SK-MEL-5 (cell line): ENCODE data around the gene STEAP1B. TPM values are rescaled to one million over a fixed set of nuclear protein-coding genes. Genes with fewer than 3 reads are reported as not detected.

ENCODE experiments used
- DNase-seq: peaks from one replicate; pipeline ENCODE4 v3.0.0-alpha.2; 2016; ENCODE audit warnings: low read depth, low spot score
- in situ Hi-C: cut with HindIII; loops from 2 replicates; pipeline ENCODE4 v1.10.0; 2016; ENCODE audit warnings: low sequenced_read_pairs, high pct_unique_total_duplicates, low pct_unique_long_range_greater_than_20kb
- total RNA-seq: library from RNA; depleted of rRNA; stranded (reverse); fragments of >200 nt; shearing (Covaris generic); gene quantifications from 2 replicates; pipeline ENCODE4 v1.2.3, GENCODE V29; 2014; rRNA removed

Gene STEAP1B
- total RNA-seq, 1 experiment from 2014 or later = 61.7 TPM

DNA sequence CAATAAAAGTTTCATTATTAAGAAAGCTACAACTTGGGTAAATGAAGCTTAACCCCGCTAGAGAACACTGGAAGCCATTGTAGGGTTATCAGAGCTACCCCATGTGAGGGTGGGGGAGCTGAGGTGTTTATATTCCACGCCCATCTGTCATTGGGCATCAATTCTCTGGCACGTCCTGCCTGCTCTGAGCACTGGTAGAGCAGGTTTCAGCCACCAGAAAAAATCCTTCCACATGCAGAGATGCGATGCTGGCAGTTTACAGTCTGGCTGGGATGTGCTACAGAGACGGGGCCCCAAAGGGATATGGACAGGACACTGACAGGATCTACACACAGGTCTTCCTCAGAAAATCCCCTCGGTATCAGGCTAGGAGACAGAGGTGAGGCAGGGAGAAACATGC, 127.1 kb downstream of the STEAP1B start:
- DNase-seq = no peak
- in situ Hi-C loops = no loop called here

GRCh38 chr7:22371878-22372277, 128.1 kb downstream of the STEAP1B start:
- in situ Hi-C loops = no loop called here
- DNase-seq = no peak

Other genes with a start within 250 kb of the STEAP1B start
- 16.3 and 20.8 TPM in 2 replicates for gene RAPGEF5, start 143.0 kb downstream of the STEAP1B start, total RNA-seq
- gene IL6, start 227.0 kb upstream of the STEAP1B start, total RNA-seq = 20.5 and 27.7 TPM in 2 replicates